Gastroesophageal sphincter (tissue), 4 donors: ENCODE results near the gene ATP11A. TPM values are rescaled to one million over a fixed set of nuclear protein-coding genes. Genes with fewer than 3 reads are reported as not detected.

Experiments
- ATAC-seq: fragments of 150-250 bp; one replicate; pipeline ENCODE4 v1.9.1; 2016; ENCODE audit warnings: mild to moderate bottlenecking, moderate library complexity
- H3K27ac ChIP-seq, 4 donors: fragments of 200-600 bp; sonication (generic) in 3 of 4; 1 replicate in 3 of 4; 2 replicates in 1 of 4; pipeline ENCODE4 v1.5.1; 2016 to 2019
- H3K27me3 ChIP-seq: fragments of 200-600 bp; sonication (generic); one replicate; pipeline ENCODE4 v1.5.1; 2019
- H3K36me3 ChIP-seq, 2 donors: fragments of 200-600 bp; sonication (generic); one replicate each; pipeline ENCODE4 v1.5.1; 2019; ENCODE audit warnings: control low read depth in 1 of 2
- H3K4me1 ChIP-seq, 3 donors: fragments of 200-600 bp; sonication (generic); 1 replicate in 2 of 3; 2 replicates in 1 of 3; pipeline ENCODE4 v1.5.1; 2016 to 2019; ENCODE audit warnings: control low read depth in 2 of 3
- H3K4me3 ChIP-seq, 2 donors: fragments of 200-600 bp; sonication (generic); one replicate each; pipeline ENCODE4 v1.5.1; 2019; ENCODE audit warnings: mild to moderate bottlenecking in 1 of 2, moderate library complexity in 1 of 2
- H3K9me3 ChIP-seq, 3 donors: fragments of 200-600 bp; sonication (generic); one replicate each; pipeline ENCODE4 v1.5.1; 2017 to 2019; ENCODE audit warnings: control low read depth in 2 of 3
- CTCF ChIP-seq, 4 experiments: fragments of 200-600 bp in 2 of 4; fragments of 450-650 bp in 2 of 4; sonication (generic) in 1 of 4; IDR thresholded peaks; one replicate each; pipeline ENCODE4 v1.5.1; 2017 to 2019; ENCODE audit warnings: antibody characterized with exemption in 4 of 4, mild to moderate bottlenecking in 2 of 4, moderate library complexity in 2 of 4
- EP300 ChIP-seq: sonication (generic); formaldehyde crosslinking; IDR thresholded peaks from one replicate; pipeline ENCODE4 v1.6.1; 2017; ENCODE audit warnings: antibody characterized with exemption, mild to moderate bottlenecking
- POLR2A ChIP-seq, 2 donors: fragments of 450-650 bp; IDR thresholded peaks; one replicate each; pipeline ENCODE4 v1.6.1; 2017; ENCODE audit warnings: antibody characterized with exemption in 2 of 2, mild to moderate bottlenecking in 2 of 2, moderate library complexity in 1 of 2
- POLR2AphosphoS5 ChIP-seq: sonication (generic); formaldehyde crosslinking; IDR thresholded peaks from one replicate; pipeline ENCODE4 v1.6.1; 2017; ENCODE audit warnings: antibody characterized with exemption
- WGBS, 2 donors: methylation state at CpG; one replicate each; pipeline ENCODE4 v1.1.5; 2018; ENCODE audit warnings: low coverage in 1 of 2; 5-methylcytosine and 5-hydroxymethylcytosine counted together
- total RNA-seq, 4 donors: library from RNA; depleted of rRNA; stranded (reverse); fragments of >200 nt; gene quantifications; one replicate each; pipeline ENCODE4 v1.1.0, GENCODE V29; 2016

Gene ATP11A
- total RNA-seq, 4 donors from 2014 or later: 12.9 to 21.7 (median 17.1) TPM

GRCh38 chr13:112931028-112931934, 241.4 kb downstream of the ATP11A start:
- Histone ChIP-seq H3K9me3 (no peaks in the 10 kb centered on the region), H3K27me3 (peaks cover 90% of the 10 kb centered on the region), H3K36me3 (no peaks in the 10 kb centered on the region), H3K27ac (no peak overlapping the region), H3K4me1 (peaks cover 0 to 23% (median 0%) of the 10 kb centered on the region in 3 donors), H3K4me3 (no peak overlapping the region)
- TF ChIP-seq EP300: no peak
- no peak for TF ChIP-seq POLR2A (IDR thresholded peaks at IDR 0.05)
- no peak for TF ChIP-seq POLR2AphosphoS5
- peak in 2 of 4 experiments; percentile 51 to 52 for TF ChIP-seq CTCF (IDR thresholded peaks at IDR 0.05)
- peak; percentile 41 for ATAC-seq
- WGBS, 2 donors: 57 to 60% methylated on average over 9 to 21 of the region's 32 CpGs

DNA sequence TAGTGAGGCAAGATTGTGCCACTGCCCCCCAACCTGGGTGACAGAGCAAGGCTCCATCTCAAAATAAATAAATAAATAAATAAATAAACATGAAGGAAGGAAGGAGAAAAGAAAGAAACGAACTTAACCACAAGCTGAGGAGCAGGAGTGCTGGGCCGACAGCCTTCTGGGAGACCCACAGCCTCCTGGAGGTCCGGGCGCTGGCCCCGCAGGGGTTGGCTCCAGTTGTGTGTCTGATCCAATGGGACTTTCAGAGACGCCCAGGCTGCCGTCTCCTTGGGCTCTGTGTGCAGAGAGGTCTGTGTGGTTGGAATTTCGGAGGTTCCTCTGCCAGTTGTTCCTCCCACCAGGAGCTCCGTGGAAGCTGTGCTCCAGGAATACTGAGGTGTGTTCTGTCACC, 243.1 kb downstream of the ATP11A start:
- Histone ChIP-seq H3K4me3 (no peak overlapping the region), H3K27me3 (peaks cover 73% of the 10 kb centered on the region), H3K9me3 (no peaks in the 10 kb centered on the region), H3K4me1 (peaks cover 0 to 23% (median 0%) of the 10 kb centered on the region in 3 donors), H3K36me3 (no peaks in the 10 kb centered on the region), H3K27ac (no peak overlapping the region)
- TF ChIP-seq CTCF (IDR thresholded peaks at IDR 0.05): no peak
- ATAC-seq: no peak
- WGBS, 2 donors: 78 to 88% methylated on average over 4 to 6 of the region's 9 CpGs

GRCh38 chr13:112933649-112934048, 243.8 kb downstream of the ATP11A start:
- ATAC-seq: no peak
- 86% methylated on average over 4 of the region's 7 CpGs; no CpG with 5 or more reads in 1 of the 2 donors for WGBS, 2 donors

DNA sequence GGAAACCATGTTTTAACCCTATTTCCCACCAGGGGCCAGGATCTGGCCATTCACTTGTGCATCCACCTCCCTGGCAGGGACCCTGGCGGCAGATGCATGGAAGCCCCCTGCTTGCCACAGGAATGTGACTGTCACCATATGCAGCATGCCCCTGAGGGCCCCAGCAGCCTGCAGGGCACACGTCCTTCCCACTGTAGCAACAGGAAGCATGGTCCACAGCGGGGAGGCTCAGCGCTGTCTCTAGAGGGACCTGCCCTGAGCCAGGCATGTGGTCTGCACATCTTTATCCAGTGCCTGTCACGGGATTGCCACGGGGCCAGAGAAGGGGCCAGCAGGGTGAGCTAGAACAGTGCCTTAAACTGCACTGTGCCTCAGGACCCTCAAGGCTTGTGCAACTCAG, 244.2 kb downstream of the ATP11A start:
- no CpG with 5 or more reads among the region's 6 CpGs for WGBS, 2 donors
- peaks cover 62% of the 10 kb centered on the region for H3K27me3 ChIP-seq
- no peak for ATAC-seq
- H3K36me3 ChIP-seq: no peaks in the 10 kb centered on the region
- TF ChIP-seq EP300 (no peak), POLR2A (IDR thresholded peaks at IDR 0.05) (no peak), POLR2AphosphoS5 (no peak), CTCF (IDR thresholded peaks at IDR 0.05) (no peak)
- no peak overlapping the region for H3K4me3 ChIP-seq
- peaks cover 0 to 18% (median 0%) of the 10 kb centered on the region in 3 donors for H3K4me1 ChIP-seq
- no peak overlapping the region for H3K27ac ChIP-seq
- no peaks in the 10 kb centered on the region for H3K9me3 ChIP-seq

More at GRCh38 chr13:112933649-112934048, 243.8 kb downstream of the ATP11A start:
- Histone ChIP-seq H3K9me3 (no peaks in the 10 kb centered on the region), H3K4me1 (peaks cover 0 to 22% (median 0%) of the 10 kb centered on the region in 3 donors), H3K36me3 (no peaks in the 10 kb centered on the region), H3K27ac (no peak overlapping the region), H3K27me3 (peaks cover 67% of the 10 kb centered on the region), H3K4me3 (no peak overlapping the region)
- TF ChIP-seq POLR2A (IDR thresholded peaks at IDR 0.05) (no peak), CTCF (IDR thresholded peaks at IDR 0.05) (no peak), POLR2AphosphoS5 (no peak), EP300 (no peak)

Other genes starting within 250 kb of the ATP11A start
- gene TUBGCP3, start 101.9 kb upstream of the ATP11A start, total RNA-seq: 10 to 100 TPM; 25.6 to 37.8 (median 28.9) TPM